GM18870 (cell line): ENCODE measurements around the gene PLPPR4.
"Not testable (repeated sequence)": the region's sequence is repeated elsewhere in the genome, so short reads cannot be mapped to it uniquely, and the experiment has no call there.

Experiments used
- ATAC-seq: cut with Tn5 transposase; IDR thresholded peaks from one replicate; pipeline ENCODE4 v1.9.1; 2021; ENCODE audit warnings: moderate library complexity; ENCODE audit not compliant: unreplicated experiment

PLPPR4 gene

GRCh38 chr1:99264201-99265021, at the start of gene PLPPR4:
Gene PLPPR4 (plus strand): TSS chr1:99264492. CDS start chr1:99264594, 102 bp downstream.
- no peak for ATAC-seq

- ATAC-seq = no peak
Observed at GRCh38 chr1:99216956-99217355, 47.3 kb upstream of the PLPPR4 start.

- no peak for ATAC-seq
Observed at GRCh38 chr1:99217599-99217998, 46.7 kb upstream of the PLPPR4 start.

- no peak for ATAC-seq
Observed at GRCh38 chr1:99218572-99218971, 45.7 kb upstream of the PLPPR4 start.

- peak; percentile 96 for ATAC-seq
Observed at GRCh38 chr1:99218999-99219398, 45.3 kb upstream of the PLPPR4 start.

- no peak for ATAC-seq
Observed at GRCh38 chr1:99227056-99227897, 37.0 kb upstream of the PLPPR4 start.

GRCh38 chr1:99228153-99228552, 36.1 kb upstream of the PLPPR4 start:
- peak; percentile 71 for ATAC-seq

GRCh38 chr1:99229122-99229521, 35.2 kb upstream of the PLPPR4 start:
- ATAC-seq = no peak

- ATAC-seq = no peak
Observed at GRCh38 chr1:99230695-99231094, 33.6 kb upstream of the PLPPR4 start.

GRCh38 chr1:99232172-99232571, 32.1 kb upstream of the PLPPR4 start:
- no peak for ATAC-seq

GRCh38 chr1:99233446-99233845, 30.8 kb upstream of the PLPPR4 start:
- ATAC-seq = no peak

GRCh38 chr1:99236756-99237155, 27.5 kb upstream of the PLPPR4 start:
- no peak for ATAC-seq

- ATAC-seq = no peak
Observed at GRCh38 chr1:99239690-99240089, 24.6 kb upstream of the PLPPR4 start.

- ATAC-seq = no peak
Observed at GRCh38 chr1:99240621-99241020, 23.7 kb upstream of the PLPPR4 start.

- ATAC-seq = no peak
Observed at GRCh38 chr1:99246152-99246551, 18.1 kb upstream of the PLPPR4 start.

- ATAC-seq = no peak
Observed at GRCh38 chr1:99247199-99247598, 17.1 kb upstream of the PLPPR4 start.

GRCh38 chr1:99250728-99251127, 13.6 kb upstream of the PLPPR4 start:
- no peak for ATAC-seq

GRCh38 chr1:99251308-99251707, 13.0 kb upstream of the PLPPR4 start:
- ATAC-seq = no peak

GRCh38 chr1:99252630-99253029, 11.7 kb upstream of the PLPPR4 start:
- no peak for ATAC-seq

- ATAC-seq = not testable (repeated sequence)
Observed at GRCh38 chr1:99260402-99260801, 3.9 kb upstream of the PLPPR4 start.

- ATAC-seq = no peak
Observed at GRCh38 chr1:99265124-99265523, 832 bp downstream of the PLPPR4 start.

GRCh38 chr1:99266726-99267125, 2.4 kb downstream of the PLPPR4 start:
- ATAC-seq = no peak
